ENCODE results near the gene EXOC6B. TPM values are rescaled to one million over a fixed set of nuclear protein-coding genes. Genes with fewer than 3 reads are reported as not detected.

Gene EXOC6B
- total RNA-seq, 1 experiment from 2014 or later, result 40.1 TPM

GRCh38 chr2:72497763-72498162 is 328.1 kb downstream of the EXOC6B start:
- Histone ChIP-seq H4K20me1 (ENCODE audit: control insufficient read depth, insufficient read depth, insufficient read length) (no peaks in the 10 kb centered on the region), H3K56ac (ENCODE audit: insufficient read length, low read depth, low read length) (no peak overlapping the region), H3K23ac (ENCODE audit: insufficient read length, low read depth, low read length) (no peak overlapping the region), H4K5ac (ENCODE audit: insufficient read length, low read depth, low read length) (no peak overlapping the region), H3K27ac (ENCODE audit: insufficient read length, low read depth, low read length) (no peak overlapping the region), H2BK12ac (ENCODE audit: insufficient read length, low read depth, low read length) (no peak overlapping the region), H2BK15ac (ENCODE audit: low read depth, low read length) (no peak overlapping the region), H3K9ac (ENCODE audit: extremely low read depth, insufficient read length, low read length) (no peak overlapping the region), H3K4me2 (ENCODE audit: insufficient read depth, insufficient read length, low read length) (no peak overlapping the region), H2BK5ac (ENCODE audit: insufficient read length, low read length) (no peak overlapping the region), H2BK20ac (ENCODE audit: low read depth, low read length, poor library complexity, severe bottlenecking) (no peak overlapping the region), H4K8ac (replicated peaks; ENCODE audit: insufficient read length, low read depth, low read length) (no peak overlapping the region), H2BK120ac (ENCODE audit: low read depth, low read length, poor library complexity, severe bottlenecking) (no peak overlapping the region), H3K79me1 (ENCODE audit: insufficient read depth, low read depth, low read length, poor library complexity, severe bottlenecking) (no peaks in the 10 kb centered on the region), H2AK5ac (ENCODE audit: insufficient read length, low read length) (no peak overlapping the region), H3K23me2 (ENCODE audit: insufficient read length, low read depth, low read length, poor library complexity, severe bottlenecking) (no peaks in the 10 kb centered on the region), H4K91ac (ENCODE audit: insufficient read length, low read depth, low read length) (no peak overlapping the region), H3K79me2 (ENCODE audit: insufficient read depth, low read length) (no peaks in the 10 kb centered on the region), H3K4ac (ENCODE audit: low read depth, low read length) (no peak overlapping the region), H2AFZ (ENCODE audit: low read length) (no peak overlapping the region), H3K9me3 (ENCODE audit: control insufficient read depth, low read depth, low read length) (no peaks in the 10 kb centered on the region), H3K27me3 (ENCODE audit: insufficient read depth, low read length) (no peaks in the 10 kb centered on the region), H3K14ac (ENCODE audit: insufficient read depth, low read length) (no peak overlapping the region), H3T11ph (ENCODE audit: low read length) (no peak overlapping the region), H3K18ac (ENCODE audit: insufficient read length, low read depth, low read length) (no peak overlapping the region), H3K4me1 (ENCODE audit: insufficient read depth, low read length) (no peaks in the 10 kb centered on the region)
- Mint-ChIP-seq H3K4me1 (no peaks in the 10 kb centered on the region), H3K9me3 (no peaks in the 10 kb centered on the region), H3K4me3 (no peak overlapping the region), H3K36me3 (ENCODE audit: insufficient read depth in 1 of 3, low read depth in 3 of 3) (peaks cover 0 to 6% (median 0%) of the 10 kb centered on the region in 3 experiments; a peak in 2 of 7 replicates), H3K27me3 (ENCODE audit: low read depth) (no peaks in the 10 kb centered on the region), H3K27ac (no peak overlapping the region)
- no CpG with 5 or more reads among the region's 2 CpGs for WGBS (ENCODE audit: extremely low coverage, insufficient read length, low lambda C conversion rate)
- no peak for DNase-seq
- no peak for TF ChIP-seq CTCF (conservative IDR thresholded peaks at IDR 0.05)
